ENCODE results near the gene GRAP.

DNA sequence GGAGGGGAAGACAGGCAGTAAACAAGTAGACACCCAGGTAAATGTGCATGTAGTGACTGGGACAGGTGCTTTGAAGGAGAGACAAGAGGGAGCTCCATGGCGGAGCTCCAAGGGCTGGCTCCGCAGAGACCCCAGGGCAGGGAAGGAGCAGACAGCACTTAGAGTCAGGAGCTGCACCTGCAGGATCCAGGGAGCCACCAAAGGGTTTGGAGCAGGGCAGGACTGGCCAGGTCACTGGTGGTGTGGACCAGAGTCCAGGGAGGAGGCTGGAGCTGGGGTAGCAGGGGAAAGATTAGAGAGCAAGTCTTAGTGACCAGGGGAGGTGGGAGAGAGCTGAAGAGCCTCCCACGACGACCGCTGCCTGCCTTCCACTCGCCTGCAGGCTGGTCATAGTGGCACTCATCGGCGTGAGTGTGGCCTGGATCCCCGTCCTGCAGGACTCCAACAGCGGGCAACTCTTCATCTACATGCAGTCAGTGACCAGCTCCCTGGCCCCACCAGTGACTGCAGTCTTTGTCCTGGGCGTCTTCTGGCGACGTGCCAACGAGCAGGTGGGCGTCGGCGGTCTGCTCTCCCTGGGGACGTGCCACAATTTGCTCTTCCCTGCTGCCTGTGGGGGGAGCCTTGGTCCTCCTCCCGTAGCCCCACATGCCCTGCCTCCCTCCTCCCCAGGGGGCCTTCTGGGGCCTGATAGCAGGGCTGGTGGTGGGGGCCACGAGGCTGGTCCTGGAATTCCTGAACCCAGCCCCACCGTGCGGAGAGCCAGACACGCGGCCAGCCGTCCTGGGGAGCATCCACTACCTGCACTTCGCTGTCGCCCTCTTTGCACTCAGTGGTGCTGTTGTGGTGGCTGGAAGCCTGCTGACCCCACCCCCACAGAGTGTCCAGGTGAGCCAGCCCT lies 27.5 kb downstream of the GRAP start:
- TF ChIP-seq CTCF (IDR thresholded peaks at IDR 0.05) (no peak), POLR2A (IDR thresholded peaks at IDR 0.05) (no peak)

All from prostate gland (tissue), 2 donors.